Keratinocyte (primary cell): Measurements from ENCODE around the gene LRRIQ1.

Experiments
- CTCF ChIP-seq, 3 experiments: IDR thresholded peaks in 1 of 3; conservative IDR thresholded peaks in 1 of 3; optimal IDR thresholded peaks in 1 of 3; 2 replicates in 2 of 3; 3 replicates in 1 of 3; pipeline versions ENCODE3 to v1.5.1; 2011; ENCODE audit warnings: low read length in 3 of 3, mild to moderate bottlenecking in 3 of 3, moderate library complexity in 2 of 3, control low read depth in 1 of 3, inconsistent platforms in 1 of 3; ENCODE audit not compliant: insufficient read depth in 2 of 3; ENCODE audit errors: extremely low read depth in 1 of 3
- EZH2 ChIP-seq: IDR thresholded peaks from one replicate; pipeline ENCODE4 v1.6.1; 2012; ENCODE audit warnings: inconsistent platforms, mild to moderate bottlenecking, low read length, moderate library complexity

- TF ChIP-seq EZH2 (no peak), CTCF (optimal IDR thresholded peaks at IDR 0.05 in 1 of 3, IDR thresholded peaks at IDR 0.05 in 1 of 3, conservative IDR thresholded peaks at IDR 0.05 in 1 of 3; ENCODE audit: extremely low read depth in 1 of 3, insufficient read depth in 2 of 3, low read length in 3 of 3) (no peak)
Measured at GRCh38 chr12:84998341-84998740, 37.8 kb upstream of the LRRIQ1 start.
